Aorta (tissue), 5 donors: Measurements from ENCODE around the gene PIK3R5. TPM values are rescaled to one million over a fixed set of nuclear protein-coding genes. Genes with fewer than 3 reads are reported as not detected.

ENCODE experiments used
- ATAC-seq: fragments of 200-7000 bp; cut with Tn5 transposase; one replicate; pipeline ENCODE4 v1.9.1; 2022; ENCODE audit warnings: moderate library complexity; ENCODE audit not compliant: low FRiP score
- DNase-seq, 2 donors: peaks; one replicate each; pipeline ENCODE4 v3.0.0-alpha.2; 2020
- H3K27ac ChIP-seq, 2 donors: one replicate each; pipeline ENCODE4 v1.5.1; 2013; ENCODE audit warnings: low read length in 2 of 2, mild to moderate bottlenecking in 2 of 2, moderate library complexity in 2 of 2, control low read depth in 1 of 2, inconsistent platforms in 1 of 2, low read depth in 1 of 2
- H3K27me3 ChIP-seq, 2 donors: one replicate each; pipeline ENCODE4 v1.6.1; 2013; ENCODE audit warnings: control low read depth in 1 of 2, low read length in 1 of 2, mild to moderate bottlenecking in 1 of 2, moderate library complexity in 1 of 2; ENCODE audit not compliant: insufficient read depth in 2 of 2, control insufficient read depth in 1 of 2
- H3K36me3 ChIP-seq, 2 donors: one replicate each; pipeline ENCODE4 v1.6.1; 2013; ENCODE audit warnings: control low read depth in 1 of 2, low read length in 1 of 2, mild to moderate bottlenecking in 1 of 2; ENCODE audit not compliant: insufficient read depth in 2 of 2, control insufficient read depth in 1 of 2
- H3K4me1 ChIP-seq, 2 donors: one replicate each; pipeline ENCODE4 v1.6.1; 2013; ENCODE audit warnings: low read length in 2 of 2, control low read depth in 1 of 2, mild to moderate bottlenecking in 1 of 2, moderate library complexity in 1 of 2; ENCODE audit not compliant: insufficient read depth in 2 of 2, control insufficient read depth in 1 of 2
- H3K4me3 ChIP-seq, 2 donors: one replicate each; pipeline ENCODE4 v1.5.1; 2013; ENCODE audit warnings: low read length in 2 of 2, control low read depth in 1 of 2, mild to moderate bottlenecking in 1 of 2
- H3K9me3 ChIP-seq: one replicate; pipeline ENCODE4 v1.6.1; 2013; ENCODE audit warnings: mild to moderate bottlenecking, low read length; ENCODE audit not compliant: control insufficient read depth
- whole genome bisulfite sequencing, 2 donors: extraction: QIAGEN DNeasy Blood & Tissue Kit; methylation state at CpG; one replicate each; pipeline ENCODE4 v1.1.7; 2013; 5-methylcytosine and 5-hydroxymethylcytosine counted together
- intact Hi-C, 2 donors: fragments of 100-400 bp; cut with DNase I; formaldehyde crosslinking; loops; one replicate each; pipeline versions ENCODE4 v1.14.2 to v1.15.0; 2022
- polyA plus RNA-seq, 2 donors: library from polyadenylated mRNA; stranded (reverse); fragments of 200-250 nt; gene quantifications; one replicate each; pipeline ENCODE4 v1.2.3, GENCODE V29; 2013
- total RNA-seq, 2 donors: library from RNA; stranded (reverse); fragmentation: NEBNext Ultra II Directional; extraction: Animal tissue kit (Norgen Biotek cat#: 25700); gene quantifications; one replicate each; pipeline ENCODE4 v1.2.1, GENCODE V29; 2021
- donor health status: healthy with polysubstance abuse.
- donor health status: Bipolar disorder and iron deficiency.
- donor health status: DM: no; HTN: no; CAD: no.
- donor health status: DM: no; HTN: no; CAD: no.
- donor health status: DM: yes; HTN: yes; CAD: no.

Gene PIK3R5
- total and polyA plus RNA-seq, 4 donors: 1.4 to 18.5 (median 13.4) TPM

DNA sequence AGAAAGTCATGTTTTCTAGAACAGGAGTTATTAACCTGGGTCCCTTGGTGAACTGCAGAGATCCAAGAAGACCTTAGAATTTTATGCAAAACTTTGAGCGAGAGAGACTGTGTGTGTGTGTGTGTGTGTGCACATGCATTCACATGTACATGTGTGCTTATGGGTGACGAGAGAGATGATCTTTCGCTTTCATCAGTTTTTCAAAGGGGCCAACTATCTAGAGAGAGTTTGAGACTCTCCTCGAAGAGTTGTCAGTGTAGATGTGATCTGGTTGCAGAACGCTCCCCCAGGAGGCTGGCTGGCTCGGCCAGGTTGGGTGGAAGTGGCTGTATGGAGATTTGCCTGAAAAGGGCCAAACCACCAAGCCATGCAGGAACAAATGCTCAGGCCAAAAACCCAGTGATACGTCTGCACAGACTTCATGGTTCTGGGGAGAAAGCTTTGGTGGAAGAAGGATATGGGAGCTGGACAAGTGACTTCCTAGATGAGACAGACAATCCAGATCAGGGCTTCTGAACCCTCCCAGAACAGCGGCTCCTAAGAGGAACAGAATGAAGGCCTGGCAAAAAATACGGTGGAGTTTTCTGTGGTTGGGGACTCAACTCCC lies 6.1 kb downstream of the PIK3R5 start:
- no peak overlapping the region for H3K4me3 ChIP-seq
- no peak overlapping the region for H3K27ac ChIP-seq
- intact Hi-C loops: no loop called here
- no peak for DNase-seq
- H3K27me3 ChIP-seq: no peaks in the 10 kb centered on the region
- H3K36me3 ChIP-seq: no peaks in the 10 kb centered on the region
- H3K9me3 ChIP-seq: no peaks in the 10 kb centered on the region
- ATAC-seq: no peak
- H3K4me1 ChIP-seq: no peaks in the 10 kb centered on the region
- 78 to 84% methylated on average over 9 of the region's 9 CpGs for WGBS, 2 donors

DNA sequence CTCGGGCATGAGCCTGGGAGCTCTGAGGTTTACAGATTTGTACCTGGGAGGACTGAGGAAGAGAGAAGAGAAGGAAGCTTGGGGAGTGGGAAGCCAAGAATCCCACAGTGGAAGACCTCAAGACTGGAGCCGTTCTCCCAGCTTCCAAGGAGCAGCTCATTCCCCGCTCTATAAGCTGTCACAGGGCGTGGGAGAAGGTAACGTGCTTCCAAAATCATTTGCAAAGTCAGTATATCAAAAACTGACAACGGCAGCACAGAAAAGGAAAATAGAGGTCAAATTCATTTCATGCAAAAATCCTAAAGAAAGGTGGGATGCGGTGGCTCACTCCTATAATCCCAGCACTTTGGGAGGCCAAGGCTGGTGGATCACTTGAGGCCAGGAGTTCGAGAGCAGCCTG lies 7.8 kb downstream of the PIK3R5 start:
- peaks cover 2% of the 10 kb centered on the region for H3K9me3 ChIP-seq
- H3K4me3 ChIP-seq: no peak overlapping the region
- ATAC-seq: no peak
- no peak for DNase-seq
- H3K4me1 ChIP-seq: no peaks in the 10 kb centered on the region
- intact Hi-C loops: no loop called here
- H3K36me3 ChIP-seq: no peaks in the 10 kb centered on the region
- H3K27me3 ChIP-seq: no peaks in the 10 kb centered on the region
- H3K27ac ChIP-seq: no peak overlapping the region
- 83 to 85% methylated on average over 8 of the region's 8 CpGs for WGBS, 2 donors

DNA sequence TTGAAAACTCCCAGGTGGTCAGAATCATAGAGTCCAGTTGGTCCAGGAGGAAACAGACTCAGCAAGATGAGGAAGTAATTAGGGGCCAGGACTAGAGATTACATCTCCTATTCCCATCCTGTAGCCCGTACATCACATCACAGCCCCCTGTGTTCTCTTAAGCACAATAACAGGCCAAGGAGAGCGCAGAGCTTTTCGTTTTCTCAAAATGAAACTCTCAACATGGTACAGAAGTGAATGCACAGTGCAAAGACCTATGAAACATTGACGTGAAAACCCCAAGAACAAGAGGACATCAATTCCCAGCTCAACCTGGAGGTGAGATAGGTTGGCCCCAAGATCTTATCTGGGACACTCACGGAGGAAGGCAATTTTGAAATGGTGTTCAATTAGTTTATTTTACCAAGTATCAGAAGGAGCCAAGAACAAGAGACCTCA lies 9.0 kb downstream of the PIK3R5 start:
- H3K36me3 ChIP-seq: no peaks in the 10 kb centered on the region

GRCh38 chr17:8955021-8955959 lies 10.2 kb downstream of the PIK3R5 start:
- H3K27me3 ChIP-seq: no peaks in the 10 kb centered on the region
- no peaks in the 10 kb centered on the region for H3K36me3 ChIP-seq
- 76 to 78% methylated on average over 12 of the region's 12 CpGs for WGBS, 2 donors
- H3K27ac ChIP-seq: no peak overlapping the region
- peaks cover 4% of the 10 kb centered on the region for H3K9me3 ChIP-seq
- intact Hi-C loops: no loop called here
- no peak overlapping the region for H3K4me3 ChIP-seq
- DNase-seq (peak in 1 of 2 donors; percentile 66), ATAC-seq (no peak)
- H3K4me1 ChIP-seq: no peaks in the 10 kb centered on the region

More for the DNA sequence above, 9.0 kb downstream of the PIK3R5 start:
- Histone ChIP-seq H3K27ac (no peak overlapping the region), H3K4me1 (no peaks in the 10 kb centered on the region), H3K4me3 (no peak overlapping the region), H3K9me3 (peaks cover 4% of the 10 kb centered on the region), H3K27me3 (no peaks in the 10 kb centered on the region)
- ATAC-seq: no peak
- WGBS, 2 donors: 53 to 63% methylated on average over 5 of the region's 5 CpGs
- DNase-seq: no peak
- intact Hi-C loops: no loop called here

DNA sequence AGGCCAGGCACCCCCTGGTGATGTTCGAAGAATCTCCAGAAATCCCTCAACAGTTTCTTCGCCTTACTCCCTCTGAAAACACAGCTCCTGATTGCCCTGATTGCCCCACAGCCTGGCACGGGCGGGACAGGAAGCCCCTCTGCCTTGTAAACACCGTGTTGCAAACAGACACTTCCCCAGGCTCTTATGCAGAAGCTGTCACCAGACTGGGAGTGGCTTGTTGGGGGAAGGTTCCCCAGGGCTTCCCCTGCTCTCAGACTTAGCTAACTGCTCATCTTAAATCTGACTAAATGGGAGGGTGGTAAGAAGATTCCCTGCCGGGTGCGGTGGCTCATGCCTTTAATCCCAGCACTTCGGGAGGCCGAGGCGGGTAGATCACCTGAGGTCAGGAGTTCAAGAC lies 11.2 kb downstream of the PIK3R5 start:
- DNase-seq (peak in 1 of 2 donors; percentile 89), ATAC-seq (peak; percentile 66)
- Histone ChIP-seq H3K4me3 (no peak overlapping the region), H3K27me3 (no peaks in the 10 kb centered on the region), H3K27ac (no peak overlapping the region), H3K4me1 (no peaks in the 10 kb centered on the region), H3K9me3 (peaks cover 4% of the 10 kb centered on the region), H3K36me3 (no peaks in the 10 kb centered on the region)
- WGBS, 2 donors: 42 to 48% methylated on average over 10 of the region's 10 CpGs
- intact Hi-C loops: no loop called here

- intact Hi-C loops: no loop called here
- Histone ChIP-seq H3K27me3 (no peaks in the 10 kb centered on the region), H3K4me3 (no peak overlapping the region), H3K36me3 (no peaks in the 10 kb centered on the region), H3K9me3 (peaks cover 4% of the 10 kb centered on the region), H3K4me1 (no peaks in the 10 kb centered on the region), H3K27ac (no peak overlapping the region)
- ATAC-seq: no peak
- WGBS, 2 donors: 73 to 76% methylated on average over 2 of the region's 2 CpGs
- DNase-seq: no peak
Observed at GRCh38 chr17:8953156-8953885, 12.2 kb downstream of the PIK3R5 start.

- no peak for ATAC-seq
Observed at GRCh38 chr17:8952191-8952590, 13.3 kb downstream of the PIK3R5 start.

GRCh38 chr17:8951206-8951605 lies 14.3 kb downstream of the PIK3R5 start:
- ATAC-seq: no peak
- Histone ChIP-seq H3K27ac (no peak overlapping the region), H3K9me3 (peaks cover 4% of the 10 kb centered on the region), H3K4me1 (no peaks in the 10 kb centered on the region), H3K27me3 (no peaks in the 10 kb centered on the region), H3K36me3 (no peaks in the 10 kb centered on the region), H3K4me3 (no peak overlapping the region)
- 83 to 93% methylated on average over 4 of the region's 4 CpGs for WGBS, 2 donors
- no peak for DNase-seq
- intact Hi-C loops: no loop called here

More at GRCh38 chr17:8952191-8952590, 13.3 kb downstream of the PIK3R5 start:
- H3K4me3 ChIP-seq: no peak overlapping the region
- no peak overlapping the region for H3K27ac ChIP-seq
- DNase-seq: no peak
- peaks cover 4% of the 10 kb centered on the region for H3K9me3 ChIP-seq
- no peaks in the 10 kb centered on the region for H3K27me3 ChIP-seq
- 86 to 90% methylated on average over 1 of the region's 1 CpG for WGBS, 2 donors
- H3K36me3 ChIP-seq: no peaks in the 10 kb centered on the region
- no peaks in the 10 kb centered on the region for H3K4me1 ChIP-seq
- intact Hi-C loops: no loop called here
